ENCODE measurements around the gene HOXC9.

Gene HOXC9

GRCh38 chr12:54002915-54003389 lies 3.0 kb downstream of the HOXC9 start:
- TF ChIP-seq GATA2 (IDR thresholded peaks at IDR 0.05; ENCODE audit: low read depth, low read length) (no peak), GATA3 (IDR thresholded peaks at IDR 0.05; ENCODE audit: low read depth, low read length) (no peak)

GRCh38 chr12:54003625-54004024 lies 3.7 kb downstream of the HOXC9 start:
- TF ChIP-seq GATA2 (IDR thresholded peaks at IDR 0.05; ENCODE audit: low read depth, low read length) = no peak
- no peak for TF ChIP-seq GATA3 (IDR thresholded peaks at IDR 0.05; ENCODE audit: low read depth, low read length)

GRCh38 chr12:54004063-54004840 lies 4.3 kb downstream of the HOXC9 start:
- TF ChIP-seq GATA3 (IDR thresholded peaks at IDR 0.05; ENCODE audit: low read depth, low read length) (no peak), GATA2 (IDR thresholded peaks at IDR 0.05; ENCODE audit: low read depth, low read length) (no peak)

GRCh38 chr12:54004841-54005530 lies 5.0 kb downstream of the HOXC9 start:
- no peak for TF ChIP-seq GATA2 (IDR thresholded peaks at IDR 0.05; ENCODE audit: low read depth, low read length)
- TF ChIP-seq GATA3 (IDR thresholded peaks at IDR 0.05; ENCODE audit: low read depth, low read length) = no peak

GRCh38 chr12:54005531-54005852 lies 5.5 kb downstream of the HOXC9 start:
- TF ChIP-seq GATA2 (IDR thresholded peaks at IDR 0.05; ENCODE audit: low read depth, low read length) (no peak), GATA3 (IDR thresholded peaks at IDR 0.05; ENCODE audit: low read depth, low read length) (no peak)

- TF ChIP-seq GATA3 (IDR thresholded peaks at IDR 0.05; ENCODE audit: low read depth, low read length) (no peak), GATA2 (IDR thresholded peaks at IDR 0.05; ENCODE audit: low read depth, low read length) (no peak)
Measured at GRCh38 chr12:54005853-54006558, 6.0 kb downstream of the HOXC9 start.

GRCh38 chr12:54006559-54007220 lies 6.7 kb downstream of the HOXC9 start:
- no peak for TF ChIP-seq GATA3 (IDR thresholded peaks at IDR 0.05; ENCODE audit: low read depth, low read length)
- no peak for TF ChIP-seq GATA2 (IDR thresholded peaks at IDR 0.05; ENCODE audit: low read depth, low read length)

- no peak for TF ChIP-seq GATA3 (IDR thresholded peaks at IDR 0.05; ENCODE audit: low read depth, low read length)
- TF ChIP-seq GATA2 (IDR thresholded peaks at IDR 0.05; ENCODE audit: low read depth, low read length) = no peak
Measured at GRCh38 chr12:54007538-54008259, 7.7 kb downstream of the HOXC9 start.

GRCh38 chr12:54008260-54008552 lies 8.2 kb downstream of the HOXC9 start:
- no peak for TF ChIP-seq GATA3 (IDR thresholded peaks at IDR 0.05; ENCODE audit: low read depth, low read length)
- TF ChIP-seq GATA2 (IDR thresholded peaks at IDR 0.05; ENCODE audit: low read depth, low read length) = no peak

- TF ChIP-seq GATA2 (IDR thresholded peaks at IDR 0.05; ENCODE audit: low read depth, low read length) (no peak), GATA3 (IDR thresholded peaks at IDR 0.05; ENCODE audit: low read depth, low read length) (no peak)
Measured at GRCh38 chr12:54009171-54010052, 9.5 kb downstream of the HOXC9 start.

- TF ChIP-seq GATA2 (IDR thresholded peaks at IDR 0.05; ENCODE audit: low read depth, low read length) = no peak
- no peak for TF ChIP-seq GATA3 (IDR thresholded peaks at IDR 0.05; ENCODE audit: low read depth, low read length)
Measured at GRCh38 chr12:54010053-54010971, 10.4 kb downstream of the HOXC9 start.
